GM19351 (cell line): ENCODE data around the gene NDUFB3.
"Not testable (repeated sequence)": the region's sequence is repeated elsewhere in the genome, so short reads cannot be mapped to it uniquely, and the experiment has no call there.

ENCODE experiments used
- ATAC-seq: cut with Tn5 transposase; IDR thresholded peaks from one replicate; pipeline ENCODE4 v1.9.1; 2021; ENCODE audit warnings: mild to moderate bottlenecking, moderate library complexity; ENCODE audit not compliant: unreplicated experiment

Gene NDUFB3

DNA sequence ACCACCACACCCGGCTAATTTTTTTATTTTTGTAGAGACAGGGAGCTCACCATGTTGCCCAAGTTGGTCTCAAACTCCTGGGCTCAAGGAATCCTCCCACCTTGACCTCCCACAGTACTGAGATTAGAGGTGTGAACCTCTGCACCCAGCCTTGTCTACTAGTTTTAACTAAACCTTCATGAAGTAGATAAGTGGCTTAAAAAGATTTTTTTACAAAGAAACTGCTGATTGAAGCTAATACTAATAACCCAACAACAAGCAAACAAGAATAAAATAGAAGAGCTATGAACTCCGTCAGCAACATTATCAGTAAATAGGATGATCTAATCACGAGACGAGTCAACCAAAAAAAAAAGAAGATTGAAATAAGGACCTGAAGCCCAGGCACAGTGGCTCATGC lies 18.8 kb downstream of the NDUFB3 start:
- no peak for ATAC-seq

- ATAC-seq, result no peak
Observed at GRCh38 chr2:201093573-201093972, 21.8 kb downstream of the NDUFB3 start.

DNA sequence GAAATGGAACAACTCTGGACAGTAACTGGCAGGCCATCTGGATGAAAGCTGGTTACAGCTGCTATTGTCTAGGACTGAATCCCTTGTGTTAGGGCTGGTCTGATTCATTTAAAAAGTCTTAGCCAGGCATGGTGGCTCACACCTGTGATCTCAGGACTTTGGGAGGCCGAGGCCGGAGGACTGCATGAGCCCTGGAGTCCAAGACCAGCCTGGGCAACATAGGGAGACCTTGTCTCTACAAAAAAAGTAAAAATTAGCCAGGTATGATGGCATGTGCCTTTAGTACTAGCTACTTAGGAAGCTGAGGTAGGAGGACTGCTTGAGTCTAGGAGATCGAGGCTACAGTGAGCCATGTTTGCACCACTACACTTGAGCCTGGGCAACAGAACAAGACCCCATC lies 28.7 kb downstream of the NDUFB3 start:
- ATAC-seq, result no peak

DNA sequence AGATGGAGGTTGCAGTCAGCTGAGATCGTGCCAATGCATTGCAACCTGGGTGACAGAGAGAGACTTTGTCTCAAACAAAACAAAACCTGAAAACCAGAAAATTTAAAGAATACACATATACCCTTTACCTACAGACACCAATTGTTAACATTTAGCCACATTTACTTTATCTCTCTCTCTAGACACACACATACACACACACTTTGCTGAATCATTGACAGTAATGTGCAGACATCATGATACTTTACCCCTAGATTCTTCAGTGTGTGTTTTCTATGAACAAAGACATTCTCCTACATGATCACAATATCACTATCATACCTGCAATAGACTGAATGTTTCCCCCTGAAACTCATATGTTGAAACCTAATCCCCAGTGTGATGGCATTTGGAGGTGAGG lies 34.0 kb downstream of the NDUFB3 start:
- no peak for ATAC-seq

GRCh38 chr2:201107624-201108023 lies 35.8 kb downstream of the NDUFB3 start:
- ATAC-seq, result no peak

DNA sequence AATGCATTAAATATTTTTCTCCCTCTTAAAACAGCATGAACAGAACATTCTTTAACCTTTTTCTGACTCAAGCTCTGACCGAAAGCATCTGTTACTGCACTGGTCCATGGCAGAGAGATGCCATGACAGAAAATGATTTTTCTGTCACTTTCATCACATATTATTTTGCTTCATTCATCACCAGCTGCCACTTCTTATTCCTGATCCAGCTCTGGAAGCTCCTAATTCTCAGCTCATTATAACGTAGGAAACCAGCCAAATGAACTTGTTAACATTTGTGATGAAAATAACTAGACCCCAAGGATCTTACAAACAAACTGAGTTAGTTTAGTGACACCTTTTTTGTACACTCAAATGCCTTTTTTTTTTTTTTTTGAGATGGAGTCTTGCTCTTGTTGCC lies 36.5 kb downstream of the NDUFB3 start:
- ATAC-seq, result no peak

- ATAC-seq, result no peak
Observed at GRCh38 chr2:201109186-201109585, 37.4 kb downstream of the NDUFB3 start.

DNA sequence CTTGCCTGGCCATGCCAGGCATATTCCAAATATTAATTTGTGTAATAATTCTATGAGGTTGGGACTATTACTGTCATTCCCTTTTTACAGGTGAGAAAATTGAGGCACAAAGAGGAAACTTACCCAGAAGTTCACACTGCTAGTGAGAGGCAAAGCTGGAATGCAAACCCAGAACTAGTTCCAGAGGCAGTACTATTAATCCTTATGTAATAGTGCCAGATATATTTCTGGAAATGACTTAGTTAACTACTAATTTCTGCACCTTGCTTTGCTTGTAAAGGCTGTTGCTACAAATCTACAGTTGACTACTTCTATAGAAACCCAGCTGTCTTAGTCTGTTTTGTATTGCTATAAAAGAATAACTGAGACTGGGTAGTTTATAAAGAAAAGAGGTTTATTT lies 38.8 kb downstream of the NDUFB3 start:
- ATAC-seq, result no peak

DNA sequence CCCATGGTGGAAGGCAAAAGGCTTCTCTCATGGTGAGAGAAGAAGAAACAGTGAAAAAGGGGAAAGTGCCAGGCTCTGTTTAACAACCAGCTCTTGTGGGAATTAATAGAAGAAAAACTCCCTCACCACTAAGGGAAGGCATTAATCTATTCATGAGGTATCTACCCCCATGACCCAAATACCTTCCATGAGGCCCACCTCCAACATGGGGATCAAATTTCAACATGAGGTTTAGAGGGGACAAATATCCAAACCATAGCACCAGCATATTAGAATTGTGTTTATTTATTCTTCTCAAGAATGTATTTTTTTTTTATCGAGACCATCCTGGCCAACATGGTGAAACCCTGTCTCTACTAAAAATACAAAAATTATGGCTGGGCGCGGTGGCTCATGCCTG lies 39.3 kb downstream of the NDUFB3 start:
- no peak for ATAC-seq

- ATAC-seq, result no peak
Observed at GRCh38 chr2:201114350-201114749, 42.5 kb downstream of the NDUFB3 start.

DNA sequence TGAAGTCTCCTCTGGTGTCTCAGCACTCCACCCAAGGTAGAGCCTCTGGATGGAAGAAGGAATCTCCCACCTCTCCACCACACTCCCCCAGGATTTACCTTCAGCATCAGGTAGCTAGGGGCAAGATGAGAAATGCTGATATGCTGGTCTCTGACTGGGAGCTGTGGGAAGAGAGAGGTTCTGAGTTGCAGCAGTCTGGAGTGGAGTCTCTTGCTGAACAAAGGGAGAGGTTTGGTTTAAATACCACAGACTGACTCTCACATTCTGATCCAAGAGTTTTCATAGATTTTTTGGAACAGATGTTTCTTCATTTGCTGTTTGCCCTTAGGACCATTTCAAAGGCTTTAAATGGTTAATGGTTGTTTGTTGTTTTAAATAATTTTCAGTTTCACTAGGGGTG lies 43.0 kb downstream of the NDUFB3 start:
- no peak for ATAC-seq

GRCh38 chr2:201116115-201116958 lies 44.5 kb downstream of the NDUFB3 start, which contains the start of gene CFLAR:
Gene CFLAR (plus strand): TSS chr2:201116164. CDS start chr2:201129866, 13,702 bp downstream.
- ATAC-seq, result peak; percentile 34

DNA sequence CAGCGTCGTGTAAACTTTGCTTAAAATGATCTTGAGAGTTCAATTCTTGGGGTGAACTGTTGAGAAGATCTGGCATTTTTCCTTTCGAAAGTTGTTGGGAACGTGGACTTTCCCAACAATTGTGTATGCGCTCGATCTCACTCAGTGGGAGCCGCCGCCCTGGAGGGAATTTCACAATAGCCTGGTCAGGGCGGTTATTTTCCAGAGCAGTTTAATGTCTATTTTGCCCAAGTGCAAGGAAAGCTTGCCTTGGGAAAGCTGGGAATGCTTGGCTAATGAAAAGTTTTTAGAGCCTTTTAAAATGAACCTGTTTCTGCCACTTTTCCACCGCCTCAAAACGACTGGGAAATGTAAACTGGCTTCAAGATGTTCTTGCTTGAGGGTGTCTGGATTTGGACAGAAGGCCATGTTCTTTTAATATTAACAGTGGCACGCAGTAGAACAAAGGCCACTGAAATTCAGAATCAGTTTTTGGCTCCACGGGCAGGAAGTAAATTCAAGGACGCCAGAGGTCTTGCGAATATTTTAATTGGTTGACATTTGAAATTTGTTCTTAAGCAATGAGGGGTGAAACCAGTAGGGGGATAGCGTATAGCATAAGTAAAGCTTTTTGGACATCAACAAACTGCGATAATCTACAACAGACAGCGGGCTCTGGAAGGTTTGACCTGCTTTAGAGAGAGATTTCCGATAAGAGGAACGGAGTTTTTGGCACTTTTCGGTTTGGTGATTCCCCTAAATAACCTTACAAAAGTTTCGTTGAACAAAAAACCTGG lies 45.3 kb downstream of the NDUFB3 start:
- ATAC-seq, result peak; percentile 28

GRCh38 chr2:201117735-201118094 lies 45.9 kb downstream of the NDUFB3 start:
- not testable (repeated sequence) for ATAC-seq

DNA sequence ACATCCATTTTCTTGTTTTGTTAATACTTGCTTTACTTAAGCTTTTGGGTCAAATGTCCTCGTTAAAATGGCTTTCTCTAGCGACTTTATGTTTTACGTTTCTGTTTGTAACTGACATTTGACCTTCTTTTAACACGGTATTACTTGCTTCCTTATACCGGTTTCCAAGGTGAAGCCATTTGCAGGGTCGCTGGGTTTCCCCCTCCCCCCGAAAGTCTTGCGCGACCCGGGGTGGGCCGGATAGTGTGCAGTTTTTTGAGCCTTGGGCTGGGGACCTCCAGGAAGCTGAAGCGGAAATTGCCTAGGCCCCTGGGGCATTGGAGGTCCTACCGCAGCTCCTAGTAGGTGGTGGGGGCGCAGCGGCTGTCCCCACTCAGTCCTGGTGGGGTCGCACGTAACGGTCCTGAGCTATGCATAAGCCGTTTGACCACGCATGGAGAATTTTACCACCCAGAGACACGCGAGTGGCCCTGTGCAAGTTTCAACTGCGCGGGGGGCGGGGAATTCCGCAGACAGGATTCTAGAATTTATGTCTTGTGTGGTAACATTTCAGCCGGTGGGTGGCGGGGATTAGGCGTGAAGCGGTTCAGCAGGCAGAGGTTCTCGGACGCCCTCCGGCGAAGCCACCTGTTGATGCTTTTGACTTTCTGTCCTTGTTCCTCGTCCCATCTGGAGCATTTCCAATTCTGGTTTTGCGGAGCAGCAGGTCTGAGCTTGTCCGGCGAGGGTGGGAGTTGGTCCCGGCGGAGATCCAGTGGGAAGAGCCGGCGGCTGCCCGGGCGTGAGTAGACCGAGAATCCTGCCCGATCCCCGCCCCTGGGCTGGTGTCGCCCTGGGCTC lies 46.5 kb downstream of the NDUFB3 start:
- peak; percentile 49 for ATAC-seq

- ATAC-seq, result no peak
Observed at GRCh38 chr2:201118961-201119854, 47.4 kb downstream of the NDUFB3 start.

DNA sequence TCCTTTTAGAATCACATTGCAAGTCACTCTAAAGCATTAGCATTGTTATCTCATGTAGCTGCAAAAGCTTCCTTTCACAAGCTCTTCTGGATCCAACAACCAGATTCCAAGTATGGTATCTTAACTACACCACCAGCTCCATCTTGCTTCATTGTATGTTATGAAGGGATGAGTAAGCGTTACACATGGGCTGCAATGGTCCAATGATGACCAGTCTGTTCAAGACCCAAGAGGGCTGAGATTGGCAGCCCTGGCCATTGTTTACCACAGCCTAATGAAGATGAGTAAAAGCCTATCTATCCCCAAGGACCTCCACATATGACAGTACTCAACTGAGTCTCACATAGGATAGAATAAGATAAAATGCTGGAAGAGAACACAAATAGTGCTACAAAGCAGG lies 50.5 kb downstream of the NDUFB3 start:
- no peak for ATAC-seq

- peak; percentile 27 for ATAC-seq
Observed at GRCh38 chr2:201126308-201127151, 54.7 kb downstream of the NDUFB3 start.

GRCh38 chr2:201127152-201127511 lies 55.3 kb downstream of the NDUFB3 start:
- no peak for ATAC-seq
